GM19372 (cell line): Measurements from ENCODE around the gene MPPE1.
"Not testable (repeated sequence)": the region's sequence is repeated elsewhere in the genome, so short reads cannot be mapped to it uniquely, and the experiment has no call there.

Experiments
- ATAC-seq: cut with Tn5 transposase; IDR thresholded peaks from one replicate; pipeline ENCODE4 v1.9.1; 2021; ENCODE audit warnings: mild to moderate bottlenecking, low read depth, moderate library complexity; ENCODE audit not compliant: unreplicated experiment

MPPE1 gene

GRCh38 chr18:11927497-11927896 is 19.4 kb upstream of the MPPE1 start:
- no peak for ATAC-seq

- ATAC-seq = no peak
These were observed 17.8 kb upstream of the MPPE1 start for GRCh38 chr18:11925800-11926481.

- ATAC-seq = no peak
These were observed 15.3 kb upstream of the MPPE1 start for GRCh38 chr18:11923450-11923849.

- ATAC-seq = not testable (repeated sequence)
These were observed 11.4 kb upstream of the MPPE1 start for GRCh38 chr18:11919522-11919921.

- not testable (repeated sequence) for ATAC-seq
These were observed 8.8 kb upstream of the MPPE1 start for GRCh38 chr18:11916880-11917279.

GRCh38 chr18:11909591-11910026 is 1.5 kb upstream of the MPPE1 start:
- ATAC-seq = no peak

- ATAC-seq = no peak
These were observed 941 bp upstream of the MPPE1 start for GRCh38 chr18:11909061-11909455.

GRCh38 chr18:11906926-11907874 is 917 bp downstream of the MPPE1 start:
- ATAC-seq = no peak

- ATAC-seq = no peak
These were observed 1.9 kb downstream of the MPPE1 start for GRCh38 chr18:11906176-11906575.

- ATAC-seq = no peak
These were observed 2.5 kb downstream of the MPPE1 start for GRCh38 chr18:11905613-11906012.

- ATAC-seq = no peak
These were observed 5.4 kb downstream of the MPPE1 start for GRCh38 chr18:11902522-11903292.

GRCh38 chr18:11901826-11902438 is 6.2 kb downstream of the MPPE1 start:
- ATAC-seq = no peak

- ATAC-seq = no peak
These were observed 9.1 kb downstream of the MPPE1 start for GRCh38 chr18:11899063-11899462.

- ATAC-seq = no peak
These were observed 10.3 kb downstream of the MPPE1 start for GRCh38 chr18:11897781-11898180.

- ATAC-seq = not testable (repeated sequence)
These were observed 15.7 kb downstream of the MPPE1 start for GRCh38 chr18:11892438-11892837.

- ATAC-seq = no peak
These were observed 16.4 kb downstream of the MPPE1 start for GRCh38 chr18:11891737-11892136.

- ATAC-seq = no peak
These were observed 18.8 kb downstream of the MPPE1 start for GRCh38 chr18:11889284-11889683.

- ATAC-seq = no peak
These were observed 19.4 kb downstream of the MPPE1 start for GRCh38 chr18:11888726-11889125.

GRCh38 chr18:11887328-11888128 is 20.6 kb downstream of the MPPE1 start:
- ATAC-seq = no peak
